Activated CD4-positive, alpha-beta T cell treated with anti-CD3 and anti-CD28 coated beads, Interleukin-2, amount 50 U/mL, for 24 hours (primary cell): ENCODE measurements around the gene PWWP2B.

Experiments
- DNase-seq, 2 donors: peaks; one replicate each; pipeline ENCODE4 v3.0.0-alpha.2; 2020; ENCODE audit warnings: low read depth in 1 of 2, low spot score in 1 of 2

PWWP2B gene

DNA sequence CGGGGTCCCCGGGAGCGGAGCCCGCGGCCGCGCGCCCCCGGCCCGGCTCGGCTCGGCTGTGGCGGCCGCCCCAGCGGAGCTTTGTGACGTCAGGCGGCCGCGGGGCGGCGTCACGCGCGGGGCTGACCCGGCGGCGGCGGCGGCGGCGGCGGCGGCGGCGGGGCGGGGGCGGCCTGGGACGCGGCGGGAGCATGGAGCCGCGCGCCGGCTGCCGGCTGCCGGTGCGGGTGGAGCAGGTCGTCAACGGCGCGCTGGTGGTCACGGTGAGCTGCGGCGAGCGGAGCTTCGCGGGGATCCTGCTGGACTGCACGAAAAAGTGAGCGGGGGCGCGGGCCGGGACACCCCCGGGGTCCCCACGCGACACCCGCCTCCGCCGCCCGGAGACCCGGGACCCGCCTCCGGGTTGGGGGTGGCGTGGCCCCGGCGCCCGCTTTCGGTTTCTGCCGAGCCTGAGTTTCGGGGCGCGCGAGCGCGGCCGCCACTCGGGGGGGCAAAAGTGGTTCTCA, at the start of gene PWWP2B:
PWWP2B (plus strand) TSS at position 165 of the 506 bp plus-strand sequence; CDS start at position 192, 27 bp downstream.
- DNase-seq = peak in 1 of 2 donors; percentile 30

GRCh38 chr10:132347211-132347930, 49.6 kb upstream of the PWWP2B start:
- no peak for DNase-seq

DNA sequence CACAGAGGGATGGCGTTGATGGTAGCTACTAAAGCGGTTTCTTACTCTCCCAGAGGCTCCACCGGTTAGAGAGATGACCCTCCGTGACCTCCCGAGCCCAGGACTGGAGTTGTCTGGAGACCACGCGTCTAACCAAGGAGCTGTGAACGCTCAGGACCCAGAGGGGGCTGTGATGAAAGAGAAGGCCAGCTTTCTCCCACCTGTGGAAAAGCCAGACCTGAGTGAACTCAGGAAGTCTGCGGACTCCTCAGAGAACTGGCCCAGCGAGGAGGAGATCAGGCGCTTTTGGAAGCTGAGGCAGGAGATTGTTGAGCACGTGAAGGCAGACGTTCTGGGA, 49.1 kb upstream of the PWWP2B start:
- DNase-seq = no peak

DNA sequence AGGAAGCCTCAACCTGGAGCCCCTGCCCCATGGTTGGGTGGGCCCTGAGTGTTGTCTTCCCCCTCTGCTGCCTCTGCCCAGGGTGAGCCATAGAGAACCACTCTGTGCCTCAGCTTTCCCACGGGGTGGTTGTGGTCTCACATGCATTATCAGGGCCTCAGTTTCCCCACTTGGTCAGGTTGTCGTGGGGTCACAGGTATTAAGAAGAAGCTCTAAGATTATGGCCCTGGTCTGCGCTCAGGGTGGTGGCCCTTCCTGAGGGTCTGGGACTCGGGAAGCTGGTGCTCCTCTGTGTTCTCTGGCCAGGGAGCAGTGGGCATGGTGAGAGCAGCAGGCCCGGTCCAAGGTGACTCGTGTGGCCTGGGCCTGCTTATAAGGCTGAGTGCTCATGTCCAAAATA, 47.2 kb upstream of the PWWP2B start:
- DNase-seq = no peak

DNA sequence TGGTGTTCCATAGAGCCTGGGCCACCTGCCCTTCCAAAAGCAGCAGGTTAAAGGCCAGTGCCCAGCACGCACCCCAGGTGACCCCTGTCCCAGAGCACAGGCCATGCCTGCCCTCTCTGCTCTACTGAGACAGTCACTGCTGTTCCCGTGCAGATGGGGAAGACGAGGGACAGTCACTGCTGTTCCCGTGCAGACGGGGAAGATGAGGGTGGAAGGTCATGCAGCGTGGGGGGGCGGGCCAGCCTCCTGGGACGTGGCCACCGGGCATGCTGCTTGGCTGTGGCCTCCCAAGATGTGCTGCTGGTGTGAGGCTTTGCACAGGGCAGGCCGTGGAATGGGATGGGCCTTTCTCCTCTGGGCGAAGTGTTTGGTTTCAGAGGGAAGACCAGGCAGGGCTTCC, 46.6 kb upstream of the PWWP2B start:
- DNase-seq = no peak

DNA sequence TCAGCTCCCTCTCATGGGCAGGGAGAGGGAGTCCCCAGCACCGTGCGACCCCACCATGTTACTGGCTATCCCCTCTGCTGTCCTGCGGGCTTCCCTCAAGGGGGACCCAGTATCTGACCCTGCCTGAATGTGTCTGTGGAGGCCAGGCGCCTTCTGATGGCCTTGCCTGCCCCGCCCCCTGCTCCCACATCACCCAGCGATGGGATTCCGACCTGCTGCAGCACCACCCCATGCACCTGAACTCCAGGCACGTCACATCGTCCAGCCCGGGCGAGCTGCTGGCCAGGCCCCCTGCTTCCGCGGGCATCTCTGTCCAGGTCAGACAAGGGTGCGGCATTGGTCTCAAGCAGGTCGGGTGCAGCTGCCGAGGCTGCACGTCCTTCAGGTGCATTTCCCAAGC, 46.1 kb upstream of the PWWP2B start:
- DNase-seq = no peak

DNA sequence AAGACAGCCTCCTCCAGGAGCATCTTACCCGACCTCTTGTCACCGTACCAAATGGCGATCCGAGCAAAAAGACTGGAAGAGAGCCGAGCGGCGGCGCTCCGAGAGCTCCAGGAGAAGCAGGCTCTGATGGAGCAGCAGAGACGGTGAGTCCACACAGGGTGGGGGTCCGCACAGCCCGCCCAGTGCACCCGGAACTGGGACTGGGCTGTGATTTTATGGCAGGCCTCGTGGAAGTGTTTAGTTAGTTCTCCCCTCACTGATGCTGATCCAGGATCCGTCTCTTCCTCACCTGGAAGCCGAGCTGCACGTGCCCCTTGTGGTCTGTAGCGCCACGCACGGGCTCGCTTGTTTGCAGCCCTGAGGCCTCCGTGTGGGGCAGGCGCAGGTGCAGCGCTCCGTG, 45.4 kb upstream of the PWWP2B start:
- no peak for DNase-seq

DNA sequence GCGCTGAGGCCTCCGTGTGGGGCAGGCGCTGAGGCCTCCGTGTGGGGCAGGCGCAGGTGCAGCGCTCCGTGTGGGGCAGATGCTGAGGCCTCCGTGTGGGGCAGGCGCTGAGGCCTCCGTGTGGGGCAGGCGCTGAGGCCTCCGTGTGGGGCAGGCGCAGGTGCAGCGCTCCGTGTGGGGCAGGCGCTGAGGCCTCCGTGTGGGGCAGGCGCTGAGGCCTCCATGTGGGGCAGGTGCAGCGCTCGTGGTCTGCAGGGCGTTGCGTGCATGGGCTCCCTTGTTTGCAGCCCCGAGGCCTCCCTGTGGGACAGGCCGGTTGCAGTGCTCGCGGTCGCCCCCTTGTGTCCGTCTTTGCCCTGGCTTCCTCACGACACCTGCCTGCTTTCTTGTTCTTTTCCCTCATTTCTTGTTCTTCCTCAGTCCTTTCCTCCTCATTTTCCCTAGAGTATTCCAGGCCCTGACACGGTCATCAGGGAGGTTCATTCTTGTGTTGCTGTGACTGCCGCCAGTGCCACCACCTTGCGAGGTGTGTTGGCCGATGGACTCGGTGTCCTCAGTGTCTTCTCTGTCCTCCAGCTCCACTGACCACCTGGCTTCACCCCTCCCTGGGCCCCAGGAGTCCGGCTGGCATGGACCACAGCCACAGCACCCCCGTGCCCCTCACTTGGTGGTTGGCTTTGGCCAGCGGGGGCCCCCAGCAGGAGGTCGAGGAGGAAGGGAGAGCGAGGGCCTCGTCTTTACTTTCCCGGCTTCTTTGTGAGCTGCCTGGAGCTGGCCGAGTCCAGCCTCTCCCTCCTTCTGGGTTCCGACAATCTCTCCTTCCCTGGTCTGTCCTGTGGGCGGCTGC, 44.3 kb upstream of the PWWP2B start:
- DNase-seq = peak; percentile 52 to 71

GRCh38 chr10:132353456-132354355, 43.3 kb upstream of the PWWP2B start:
- DNase-seq = no peak

GRCh38 chr10:132354356-132355094, 42.5 kb upstream of the PWWP2B start:
- no peak for DNase-seq

- DNase-seq = no peak
These were observed 41.7 kb upstream of the PWWP2B start for GRCh38 chr10:132355297-132355696.

- DNase-seq = no peak
These were observed 41.2 kb upstream of the PWWP2B start for GRCh38 chr10:132355754-132356153.

DNA sequence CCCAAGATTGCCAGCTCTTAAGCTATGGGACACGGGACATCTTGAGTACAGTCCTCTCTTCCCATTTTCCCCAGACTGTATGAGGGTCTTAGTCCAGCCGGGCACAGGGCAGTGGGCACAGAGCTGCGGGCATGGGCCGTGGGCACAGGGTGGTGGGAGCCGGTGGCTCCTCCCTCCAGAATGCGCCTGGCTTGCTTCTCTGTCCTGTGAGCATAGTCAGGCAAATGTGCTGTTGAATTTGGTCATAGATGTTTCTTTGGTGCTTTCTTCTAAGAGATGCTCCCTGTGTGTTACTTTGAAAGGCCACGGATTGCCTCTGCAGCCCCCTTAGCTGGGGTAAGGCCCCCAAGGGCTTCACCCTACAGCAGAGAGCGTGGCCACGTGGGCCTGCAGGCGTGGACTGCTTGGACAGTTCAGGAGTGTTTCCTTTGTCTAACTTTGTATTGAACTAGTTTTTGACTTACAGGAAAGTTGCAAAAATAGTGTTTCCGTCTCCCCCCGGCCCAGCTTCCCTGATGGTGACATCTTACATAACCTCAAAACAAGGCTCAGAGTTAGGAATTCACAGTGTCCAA, 40.3 kb upstream of the PWWP2B start:
- DNase-seq = no peak

DNA sequence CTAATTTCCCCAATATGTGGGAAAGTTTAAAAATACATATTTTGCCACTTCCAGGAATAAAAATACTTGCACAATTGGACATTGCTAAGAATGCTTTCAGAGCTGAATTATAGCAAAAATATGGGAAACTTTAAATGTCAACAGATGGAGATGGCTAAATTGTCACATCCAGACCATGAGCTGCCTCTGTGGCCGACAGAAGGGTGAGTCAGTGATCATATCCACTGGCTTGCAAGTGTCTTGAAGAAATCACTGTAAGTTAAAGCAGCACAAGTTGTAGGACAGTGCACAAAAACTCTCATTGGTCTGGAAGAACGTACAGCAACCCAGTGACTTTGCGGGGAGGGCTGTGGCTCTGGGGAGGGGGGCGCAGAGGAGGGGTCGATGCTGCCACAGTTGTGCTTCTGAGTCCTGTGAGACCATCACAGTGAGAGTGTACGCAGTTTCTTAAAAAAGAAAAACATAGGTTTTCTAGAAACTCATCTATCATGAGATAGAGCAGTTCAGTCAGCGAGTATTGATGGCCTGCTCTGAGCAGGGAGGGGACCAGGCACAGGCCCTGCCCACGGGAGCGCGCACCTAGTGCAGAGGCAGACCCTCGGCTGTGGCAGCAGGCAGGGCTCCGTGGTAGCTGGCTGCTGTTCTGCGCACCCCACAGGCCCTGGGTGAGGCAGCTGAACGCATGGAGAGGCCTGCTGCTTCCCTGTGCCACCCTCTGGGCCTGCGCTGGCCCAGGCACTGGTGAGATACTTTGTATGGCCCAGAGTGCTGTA, 39.5 kb upstream of the PWWP2B start:
- DNase-seq = no peak

DNA sequence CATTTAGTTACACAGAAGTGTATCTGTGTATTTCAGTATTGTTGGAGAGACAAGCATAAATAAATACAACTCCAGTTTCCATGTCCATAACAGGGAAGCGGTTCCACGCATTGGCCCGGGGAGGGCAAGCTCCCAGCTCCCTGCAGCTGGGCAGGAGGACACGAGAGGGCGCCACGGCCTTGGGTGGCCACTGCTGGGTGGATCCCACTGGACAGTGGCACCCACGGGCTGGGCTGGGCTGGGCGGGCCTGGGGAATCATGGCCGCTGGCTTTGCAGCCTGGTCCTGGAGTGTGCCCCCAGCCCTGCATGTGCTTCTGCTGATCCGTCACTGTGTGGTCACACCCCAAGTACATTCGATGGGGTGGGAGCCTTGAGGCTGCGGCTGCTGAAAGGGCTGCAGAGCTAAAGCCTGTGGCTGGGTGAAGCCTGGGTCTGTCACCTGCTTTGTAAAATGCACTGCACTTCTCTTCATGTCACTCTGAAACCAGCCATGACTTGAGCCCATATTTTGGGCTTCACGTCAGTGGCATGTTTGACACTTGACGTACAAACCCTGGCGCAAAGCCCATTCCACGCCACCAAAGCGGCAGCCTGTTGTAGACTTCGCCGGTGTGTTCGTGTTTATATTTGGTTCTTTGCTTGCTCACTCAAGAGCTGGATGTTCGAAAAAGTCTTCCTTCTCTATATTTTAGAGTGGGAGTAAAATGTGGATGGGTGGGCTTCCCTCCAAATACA, 37.5 kb upstream of the PWWP2B start:
- no peak for DNase-seq

GRCh38 chr10:132360766-132361447, 36.1 kb upstream of the PWWP2B start:
- peak in 1 of 2 donors; percentile 11 for DNase-seq

GRCh38 chr10:132361581-132362101, 35.4 kb upstream of the PWWP2B start:
- no peak for DNase-seq

- DNase-seq = no peak
These were observed 34.8 kb upstream of the PWWP2B start for GRCh38 chr10:132362151-132362611.
